H1 (cell line): ENCODE results near the gene KATNAL1. TPM values are rescaled to one million over a fixed set of nuclear protein-coding genes. Genes with fewer than 3 reads are reported as not detected.

ENCODE experiments used
- CTCF ChIA-PET: fragments of 300-600 bp; sonication (Branson Sonifier 250); formaldehyde crosslinking; loops from one replicate; lab custom pipeline; 2021; ENCODE audit not compliant: partially characterized antibody; lab: Charles Lee
- POLR2A ChIA-PET: fragments of 300-600 bp; sonication (Branson Sonifier 250); formaldehyde crosslinking; loops from one replicate; lab custom pipeline; 2021; ENCODE audit warnings: inconsistent platforms; ENCODE audit not compliant: partially characterized antibody; lab: Charles Lee
- DNase-seq, 2 experiments: peaks; one replicate each; pipeline versions ENCODE4 v3.0.0 to v3.0.0-alpha.2; 2010 to 2022; ENCODE audit warnings: low spot score in 2 of 2, low read depth in 1 of 2, mixed read lengths in 1 of 2
- FAIRE-seq: peaks from 2 replicates; lab custom pipeline; 2011; peaks lifted over from hg19 to GRCh38; lab: Jason Lieb, UNC
- H2AFZ ChIP-seq: 2 replicates; pipeline ENCODE4 v1.8.1; 2012; ENCODE audit warnings: low read length, inconsistent platforms
- H2AK5ac ChIP-seq: 2 replicates; pipeline ENCODE4 v1.6.1; 2013; ENCODE audit warnings: low read depth, low read length
- H2BK120ac ChIP-seq: replicated peaks from 2 replicates; pipeline ENCODE3; 2013; ENCODE audit warnings: low read depth, low read length, inconsistent platforms
- H2BK12ac ChIP-seq: 2 replicates; pipeline ENCODE4 v1.6.1; 2013; ENCODE audit warnings: low read depth, low read length
- H2BK15ac ChIP-seq: 2 replicates; pipeline ENCODE4 v1.6.1; 2013; ENCODE audit warnings: low read length
- H2BK20ac ChIP-seq: 2 replicates; pipeline ENCODE4 v1.6.1; 2013; ENCODE audit warnings: low read length
- H2BK5ac ChIP-seq: 2 replicates; pipeline ENCODE4 v1.6.1; 2013; ENCODE audit warnings: low read depth, low read length
- H3K14ac ChIP-seq: 2 replicates; pipeline ENCODE4 v1.6.1; 2013; ENCODE audit warnings: inconsistent platforms; ENCODE audit not compliant: insufficient read length
- H3K18ac ChIP-seq: 2 replicates; pipeline ENCODE4 v1.6.1; 2013; ENCODE audit warnings: low read length; ENCODE audit errors: extremely low read depth
- H3K23ac ChIP-seq: 2 replicates; pipeline ENCODE4 v1.6.1; 2013; ENCODE audit warnings: inconsistent platforms; ENCODE audit not compliant: insufficient read length
- H3K23me2 ChIP-seq: 2 replicates; pipeline ENCODE4 v1.6.1; 2013; ENCODE audit warnings: low read depth, low read length
- H3K27ac ChIP-seq: 2 replicates; pipeline ENCODE4 v1.6.1; 2011; ENCODE audit warnings: low read depth, low read length, inconsistent platforms
- H3K27me3 ChIP-seq, 4 experiments: replicated peaks in 1 of 4; 1 replicate in 1 of 4; 2 replicates in 3 of 4; pipeline versions ENCODE4 v1.6.1 to v1.8.1; 2011 to 2013; ENCODE audit warnings: low read length in 3 of 4, mild to moderate bottlenecking in 3 of 4, inconsistent platforms in 2 of 4, mixed read lengths in 2 of 4, moderate library complexity in 1 of 4; ENCODE audit not compliant: control insufficient read depth in 3 of 4, insufficient read depth in 3 of 4; ENCODE audit errors: extremely low read depth in 1 of 4
- H3K36me3 ChIP-seq, 4 experiments: 2 replicates each; pipeline versions ENCODE4 v1.6.1 to v1.8.1; 2011 to 2013; ENCODE audit warnings: mild to moderate bottlenecking in 4 of 4, low read length in 3 of 4, moderate library complexity in 2 of 4, control low read depth in 1 of 4, inconsistent platforms in 1 of 4; ENCODE audit not compliant: insufficient read depth in 4 of 4, control insufficient read depth in 2 of 4
- H3K4ac ChIP-seq: replicated peaks from 2 replicates; pipeline ENCODE3; 2013; ENCODE audit warnings: low read length, low read depth, mixed read lengths, inconsistent platforms; ENCODE audit not compliant: insufficient read length
- H3K4me1 ChIP-seq, 4 experiments: replicated peaks in 1 of 4; 1 replicate in 1 of 4; 2 replicates in 3 of 4; pipeline versions ENCODE4 v1.6.1 to v1.8.1; 2011 to 2013; ENCODE audit warnings: low read length in 3 of 4, inconsistent platforms in 2 of 4, mixed read lengths in 1 of 4; ENCODE audit not compliant: insufficient read depth in 4 of 4, control insufficient read depth in 3 of 4
- H3K4me2 ChIP-seq, 2 experiments: 2 replicates each; pipeline versions ENCODE4 v1.6.1 to v1.8.1; 2011 to 2013; ENCODE audit warnings: low read depth in 2 of 2, low read length in 2 of 2, control low read depth in 1 of 2, inconsistent platforms in 1 of 2, mild to moderate bottlenecking in 1 of 2; ENCODE audit not compliant: insufficient read depth in 1 of 2
- H3K4me3 ChIP-seq, 4 experiments: fragments of 200-600, 300-600 bp in 1 of 4; sonication (generic), shearing (Covaris generic), sonication (Bioruptor Twin) in 1 of 4; 2 replicates each; pipeline versions ENCODE4 v1.5.1 to v1.8.1; 2011 to 2016; ENCODE audit warnings: low read length in 4 of 4, low read depth in 3 of 4, control low read depth in 2 of 4, inconsistent platforms in 2 of 4, mild to moderate bottlenecking in 2 of 4, mixed read lengths in 1 of 4, moderate library complexity in 1 of 4; ENCODE audit not compliant: insufficient read depth in 2 of 4; ENCODE audit errors: extremely low read depth in 1 of 4
- H3K56ac ChIP-seq: replicated peaks from 2 replicates; pipeline ENCODE3; 2013; ENCODE audit warnings: low read depth, mild to moderate bottlenecking, mixed read lengths, low read length, inconsistent platforms; ENCODE audit not compliant: insufficient read length
- H3K79me1 ChIP-seq: 2 replicates; pipeline ENCODE4 v1.6.1; 2013; ENCODE audit warnings: low read depth, low read length, control low read depth
- H3K79me2 ChIP-seq, 2 experiments: 2 replicates each; pipeline versions ENCODE4 v1.6.1 to v1.8.1; 2012 to 2013; ENCODE audit warnings: low read length in 2 of 2, mild to moderate bottlenecking in 2 of 2, inconsistent platforms in 1 of 2; ENCODE audit not compliant: insufficient read depth in 2 of 2, control insufficient read depth in 1 of 2
- H3K9ac ChIP-seq, 4 experiments: replicated peaks in 1 of 4; 1 replicate in 1 of 4; 2 replicates in 3 of 4; pipeline versions ENCODE4 v1.6.1 to v1.8.1; 2011 to 2013; ENCODE audit warnings: low read depth in 3 of 4, low read length in 3 of 4, control low read depth in 2 of 4, mild to moderate bottlenecking in 2 of 4, moderate library complexity in 2 of 4, inconsistent platforms in 1 of 4; ENCODE audit errors: extremely low read depth in 1 of 4
- H3K9me3 ChIP-seq, 2 experiments: 2 replicates each; pipeline versions ENCODE4 v1.6.1 to v1.8.1; 2012 to 2013; ENCODE audit warnings: mild to moderate bottlenecking in 2 of 2, moderate library complexity in 2 of 2, control low read depth in 1 of 2, inconsistent platforms in 1 of 2, low read depth in 1 of 2, low read length in 1 of 2, mixed read lengths in 1 of 2; ENCODE audit not compliant: insufficient read depth in 2 of 2
- H4K20me1 ChIP-seq, 2 experiments: replicated peaks in 1 of 2; 2 replicates each; pipeline versions ENCODE3 to v1.8.1; 2011 to 2013; ENCODE audit warnings: inconsistent platforms in 2 of 2, low read length in 2 of 2, mild to moderate bottlenecking in 1 of 2; ENCODE audit not compliant: insufficient read depth in 2 of 2, control insufficient read depth in 1 of 2
- H4K5ac ChIP-seq: 2 replicates; pipeline ENCODE4 v1.6.1; 2013; ENCODE audit warnings: low read length, low read depth, mixed read lengths, inconsistent platforms; ENCODE audit not compliant: insufficient read length
- H4K8ac ChIP-seq: 2 replicates; pipeline ENCODE4 v1.8.0; 2013; ENCODE audit warnings: mild to moderate bottlenecking, moderate library complexity, low read length, inconsistent platforms; ENCODE audit not compliant: insufficient read depth; ENCODE audit errors: extremely low read depth
- H4K91ac ChIP-seq: replicated peaks from 2 replicates; pipeline ENCODE3; 2013; ENCODE audit warnings: low read length, mixed read lengths, inconsistent platforms; ENCODE audit not compliant: insufficient read length
- CHD2 ChIP-seq: IDR thresholded peaks from 2 replicates; pipeline ENCODE4 v1.6.1; 2012; ENCODE audit warnings: low read length, improper control_type of control experiment
- EGR1 ChIP-seq: IDR thresholded peaks from 2 replicates; pipeline ENCODE4 v1.6.1; 2011; ENCODE audit warnings: low read depth, low read length, borderline replicate concordance
- EZH2 ChIP-seq: fragments of 200-600 bp; sonication (generic); IDR thresholded peaks from 2 replicates; pipeline ENCODE4 v1.7.1; 2012; ENCODE audit warnings: low read depth, mild to moderate bottlenecking, moderate library complexity, low read length, inconsistent platforms; ENCODE audit not compliant: severe bottlenecking
- KDM5A ChIP-seq: fragments of 200-600 bp; IDR thresholded peaks from 2 replicates; pipeline ENCODE4 v1.7.1; 2012; ENCODE audit warnings: mild to moderate bottlenecking, low read length, inconsistent platforms, mixed read lengths
- MAFK ChIP-seq: IDR thresholded peaks from 2 replicates; pipeline ENCODE4 v1.6.1; 2012; ENCODE audit warnings: low read depth, mild to moderate bottlenecking, improper control_type of control experiment, low read length
- MAX ChIP-seq: IDR thresholded peaks from 2 replicates; pipeline ENCODE4 v1.6.1; 2012; ENCODE audit warnings: inconsistent platforms
- RBBP5 ChIP-seq: IDR thresholded peaks from 2 replicates; pipeline ENCODE4 v1.7.1; 2012; ENCODE audit warnings: low read depth, mild to moderate bottlenecking, inconsistent platforms, low read length, moderate library complexity, borderline replicate concordance
- RXRA ChIP-seq: IDR thresholded peaks from 2 replicates; pipeline ENCODE4 v1.6.1; 2011; ENCODE audit warnings: low read depth, mild to moderate bottlenecking, low read length, moderate library complexity; ENCODE audit not compliant: insufficient read depth
- SAP30 ChIP-seq: fragments of 300-600 bp; sonication (generic); IDR thresholded peaks from 2 replicates; pipeline ENCODE4 v1.7.1; 2012; ENCODE audit warnings: low read length, moderate library complexity, mild to moderate bottlenecking, inconsistent platforms; ENCODE audit not compliant: insufficient read depth, insufficient replicate concordance
- SIRT6 ChIP-seq: IDR thresholded peaks from one replicate; pipeline ENCODE4 v1.7.1; 2012; ENCODE audit warnings: low read length, inconsistent platforms
- TAF1 ChIP-seq: IDR thresholded peaks from 2 replicates; pipeline ENCODE4 v1.6.1; 2011; ENCODE audit warnings: mild to moderate bottlenecking, low read depth, low read length
- TAF7 ChIP-seq: optimal IDR thresholded peaks from 2 replicates; pipeline ENCODE3; 2011; ENCODE audit warnings: low read depth, mild to moderate bottlenecking, inconsistent platforms, low read length, moderate library complexity, borderline replicate concordance
- USF2 ChIP-seq: IDR thresholded peaks from 2 replicates; pipeline ENCODE4 v1.6.1; 2011; ENCODE audit warnings: low read length, improper control_type of control experiment
- WGBS, 2 experiments: shearing (Covaris generic) in 1 of 2; methylation state at CpG; one replicate each; pipeline versions ENCODE4 v1.1.6 to v1.1.7; 2013 to 2015; ENCODE audit warnings: low lambda C conversion rate in 2 of 2, mixed read lengths in 2 of 2, inconsistent platforms in 1 of 2, low coverage in 1 of 2, missing lambda C conversion rate in 1 of 2; ENCODE audit not compliant: insufficient replicate concordance in 2 of 2, insufficient coverage in 1 of 2, insufficient read length in 1 of 2; ENCODE audit errors: extremely low coverage in 1 of 2, missing lambda C conversion rate in 1 of 2; 5-methylcytosine and 5-hydroxymethylcytosine counted together
- polyA plus RNA-seq, 7 experiments: library from polyadenylated mRNA; depleted of rRNA in 3 of 7; stranded (reverse) in 5 of 7; unstranded in 2 of 7; fragments of >200 nt in 5 of 7; fragments of 200-250 nt in 2 of 7; gene quantifications; 1 replicate in 5 of 7; 2 replicates in 1 of 7; 4 replicates in 1 of 7; pipeline versions ENCODE4 v1.2.1 to v1.2.3, GENCODE V29; 2011 to 2013; ENCODE audit warnings: missing spikeins in 2 of 7, mixed read lengths in 2 of 7
- total RNA-seq: library from RNA; stranded (reverse); fragmentation: NEBNext Ultra II Directional; extraction: Animal tissue kit (Norgen Biotek cat#: 25700); gene quantifications from 2 replicates; pipeline ENCODE4 v1.2.1, GENCODE V29; 2021

The KATNAL1 gene
- total and polyA plus RNA-seq, 2 of the 8 experiments (the other 6 are each of a cell fraction or from before 2014, with no cell fraction given): 4.0 to 13.2 TPM

- Histone ChIP-seq H3K27ac (no peak overlapping the region), H3K4me3 (no peak overlapping the region), H2AFZ (no peak overlapping the region), H2BK120ac (no peak overlapping the region), H2BK12ac (no peak overlapping the region), H3K79me2 (no peaks in the 10 kb centered on the region), H2AK5ac (no peak overlapping the region), H3K4me1 (peaks cover 0 to 5% (median 0%) of the 10 kb centered on the region in 4 experiments; a peak in 2 of 7 replicates), H2BK5ac (no peak overlapping the region), H3K79me1 (no peaks in the 10 kb centered on the region), H3K9me3 (no peaks in the 10 kb centered on the region), H2BK15ac (no peak overlapping the region), H3K14ac (no peak overlapping the region), H3K36me3 (no peaks in the 10 kb centered on the region), H3K4ac (no peak overlapping the region), H4K20me1 (no peaks in the 10 kb centered on the region), H3K23ac (no peak overlapping the region), H4K8ac (no peak overlapping the region), H3K56ac (no peak overlapping the region), H3K23me2 (no peaks in the 10 kb centered on the region; the same call in 1 of the 2 replicates), H3K4me2 (no peak overlapping the region), H4K5ac (no peak overlapping the region), H3K18ac (no peak overlapping the region), H3K9ac (no peak overlapping the region), H2BK20ac (no peak overlapping the region), H3K27me3 (no peaks in the 10 kb centered on the region), H4K91ac (no peak overlapping the region)
- 91% methylated on average over 20 of the region's 20 CpGs; no CpG with 5 or more reads in 1 of the 2 experiments for WGBS, 2 experiments
- POLR2A ChIA-PET: interaction anchor here (1.2 kb wide), 1 partner anchor 74 kb away, joined by 4 read pairs; no protein-coding TSS in a partner anchor
- no peak for DNase-seq
- FAIRE-seq: no peak
- CTCF ChIA-PET: interaction anchor here (1.1 kb wide), 2 partner anchors 21 to 167 kb away, joined by 3 read pairs; no protein-coding TSS in a partner anchor
- no peak for TF ChIP-seq KDM5A
- no peak for TF ChIP-seq RBBP5
- no peak for TF ChIP-seq SIRT6
- no peak for TF ChIP-seq EZH2
- no peak for TF ChIP-seq USF2
- TF ChIP-seq TAF7: no peak
- TF ChIP-seq MAX: no peak
- TF ChIP-seq TAF1: no peak
- no peak for TF ChIP-seq CHD2
- no peak for TF ChIP-seq EGR1
- no peak for TF ChIP-seq RXRA
- no peak for TF ChIP-seq MAFK
- no peak for TF ChIP-seq SAP30
These were observed 152.8 kb downstream of the KATNAL1 start for GRCh38 chr13:30154531-30154930.
